HEK293 (cell line): ENCODE measurements around the gene PTPRK.

Source experiments
- CTCF ChIP-seq: fragments of 450-650 bp; formaldehyde crosslinking; IDR thresholded peaks from 2 replicates; pipeline ENCODE4 v1.5.1; 2016; ENCODE audit warnings: missing biosample characterization, missing genetic modification characterization
- INSM2 ChIP-seq: fragments of 450-650 bp; formaldehyde crosslinking; IDR thresholded peaks from 2 replicates; pipeline ENCODE4 v1.5.1; 2016; ENCODE audit warnings: missing biosample characterization, missing genetic modification characterization
- RBAK ChIP-seq: fragments of 450-650 bp; formaldehyde crosslinking; IDR thresholded peaks from 2 replicates; pipeline ENCODE4 v1.5.1; 2016; ENCODE audit warnings: missing biosample characterization, missing genetic modification characterization
- ZBTB6 ChIP-seq: fragments of 450-650 bp; formaldehyde crosslinking; IDR thresholded peaks from 2 replicates; pipeline ENCODE4 v1.5.1; 2017; ENCODE audit warnings: missing biosample characterization, missing genetic modification characterization
- ZNF23 ChIP-seq: fragments of 450-650 bp; formaldehyde crosslinking; IDR thresholded peaks from 2 replicates; pipeline ENCODE4 v1.5.1; 2016; ENCODE audit warnings: missing biosample characterization, missing genetic modification characterization, borderline replicate concordance
- ZNF747 ChIP-seq: fragments of 450-650 bp; formaldehyde crosslinking; IDR thresholded peaks from 2 replicates; pipeline ENCODE4 v1.5.1; 2016; ENCODE audit warnings: missing biosample characterization, missing genetic modification characterization

- no peak for TF ChIP-seq CTCF
- TF ChIP-seq INSM2 (tag by site-specific recombination) = no peak
- no peak for TF ChIP-seq RBAK
- 0 out of 2 replicates have a peak, but pooled peaks have one; percentile 7 for TF ChIP-seq ZBTB6
- no peak for TF ChIP-seq ZNF23 (tag by site-specific recombination)
- no peak for TF ChIP-seq ZNF747 (tag by site-specific recombination)
Measured at GRCh38 chr6:128494440-128494839, 26.0 kb downstream of the PTPRK start.
